Retinal pigment epithelial cell (primary cell): Measurements from ENCODE around the gene SLC22A1.

ENCODE experiments used
- DNase-seq: peaks from one replicate; pipeline ENCODE4 v3.0.0-alpha.2; 2010; ENCODE audit warnings: low read depth
- H3K4me3 ChIP-seq: 2 replicates; pipeline ENCODE4 v1.5.1; 2011; ENCODE audit warnings: mild to moderate bottlenecking, low read length, control low read depth, moderate library complexity
- CTCF ChIP-seq: conservative IDR thresholded peaks from 2 replicates; pipeline ENCODE4 v1.5.1; 2011; ENCODE audit warnings: low read depth, low read length, control low read depth, inconsistent platforms

SLC22A1 gene

GRCh38 chr6:160121558-160121957 is at the start of gene SLC22A1:
Gene SLC22A1, plus strand, starts transcription at chr6:160121815. Its CDS starts 121 bp downstream, at chr6:160121936.
- TF ChIP-seq CTCF = no peak

GRCh38 chr6:160073272-160073671 is 48.3 kb upstream of the SLC22A1 start:
- no peak for TF ChIP-seq CTCF
- DNase-seq = no peak

More at GRCh38 chr6:160121558-160121957, at the start of gene SLC22A1:
- H3K4me3 ChIP-seq = no peak within 1 kb of the TSS
- no peak for DNase-seq

GRCh38 chr6:160076009-160076408 is 45.6 kb upstream of the SLC22A1 start:
- no peak for TF ChIP-seq CTCF
- DNase-seq = no peak
- no peak overlapping the region for H3K4me3 ChIP-seq

More at GRCh38 chr6:160073272-160073671, 48.3 kb upstream of the SLC22A1 start:
- no peak overlapping the region for H3K4me3 ChIP-seq

- no peak overlapping the region for H3K4me3 ChIP-seq
- no peak for TF ChIP-seq CTCF
- no peak for DNase-seq
Observed at GRCh38 chr6:160077024-160077423, 44.6 kb upstream of the SLC22A1 start.

- no peak for TF ChIP-seq CTCF
- H3K4me3 ChIP-seq = no peak overlapping the region
- DNase-seq = no peak
Observed at GRCh38 chr6:160077526-160077925, 44.1 kb upstream of the SLC22A1 start.

GRCh38 chr6:160078883-160079685 is 42.5 kb upstream of the SLC22A1 start:
- H3K4me3 ChIP-seq = no peak overlapping the region
- TF ChIP-seq CTCF = no peak
- DNase-seq = no peak

- no peak for DNase-seq
- no peak for TF ChIP-seq CTCF
- no peak overlapping the region for H3K4me3 ChIP-seq
Observed at GRCh38 chr6:160079686-160080043, 42.0 kb upstream of the SLC22A1 start.
